Neural crest cell (in vitro differentiated cells): ENCODE results near the gene ATF3. TPM values are rescaled to one million over a fixed set of nuclear protein-coding genes. Genes with fewer than 3 reads are reported as not detected.

ENCODE experiments used
- DNase-seq: peaks from one replicate; pipeline ENCODE4 v3.0.0; 2021; ENCODE audit warnings: low read depth, mixed read lengths, low spot score
- H3K27ac Mint-ChIP-seq: one replicate; pipeline ENCODE4 v1.8.0; 2021; ENCODE audit warnings: mild to moderate bottlenecking, mixed read lengths; ENCODE audit not compliant: unreplicated experiment
- H3K27me3 Mint-ChIP-seq: 2 replicates; pipeline ENCODE4 v1.8.0; 2021; ENCODE audit warnings: low read depth, mild to moderate bottlenecking, mixed read lengths
- H3K36me3 Mint-ChIP-seq: 2 replicates; pipeline ENCODE4 v1.8.0; 2021; ENCODE audit warnings: low read depth, mild to moderate bottlenecking, mixed read lengths
- H3K4me1 Mint-ChIP-seq: 2 replicates; pipeline ENCODE4 v1.8.0; 2021; ENCODE audit warnings: mixed read lengths
- H3K4me3 Mint-ChIP-seq: one replicate; pipeline ENCODE4 v1.8.0; 2021; ENCODE audit warnings: mild to moderate bottlenecking, mixed read lengths
- H3K9me3 Mint-ChIP-seq: 2 replicates; pipeline ENCODE4 v1.8.0; 2021; ENCODE audit warnings: mixed read lengths
- CTCF ChIP-seq: fragments of 200-600 bp; sonication (generic); conservative IDR thresholded peaks from 2 replicates; pipeline ENCODE4 v1.5.0; 2021; ENCODE audit warnings: antibody characterized with exemption, mild to moderate bottlenecking
- total RNA-seq: library from RNA; stranded (reverse); gene quantifications from 2 replicates; pipeline ENCODE4 v1.2.1, GENCODE V29; 2021

The ATF3 gene
- total RNA-seq, 1 donor from 2014 or later, result 10.3 TPM

GRCh38 chr1:212621949-212622305, 13.4 kb downstream of the ATF3 start:
- H3K27ac Mint-ChIP-seq, result no peak overlapping the region

GRCh38 chr1:212622467-212622866, 13.9 kb downstream of the ATF3 start:
- Mint-ChIP-seq H3K4me1 (peaks cover 15% of the 10 kb centered on the region), H3K9me3 (no peaks in the 10 kb centered on the region), H3K4me3 (no peak overlapping the region), H3K27ac (no peak overlapping the region), H3K36me3 (peaks cover 6% of the 10 kb centered on the region), H3K27me3 (peaks cover 4% of the 10 kb centered on the region)
- no peak for DNase-seq
- no peak for TF ChIP-seq CTCF

More at GRCh38 chr1:212621949-212622305, 13.4 kb downstream of the ATF3 start:
- no peak for DNase-seq
- Mint-ChIP-seq H3K4me1 (peaks cover 15% of the 10 kb centered on the region), H3K27me3 (peaks cover 4% of the 10 kb centered on the region), H3K9me3 (no peaks in the 10 kb centered on the region), H3K36me3 (peaks cover 6% of the 10 kb centered on the region), H3K4me3 (no peak overlapping the region)
- TF ChIP-seq CTCF, result no peak

- TF ChIP-seq CTCF, result no peak
- no peak for DNase-seq
- Mint-ChIP-seq H3K4me1 (peaks cover 15% of the 10 kb centered on the region), H3K27me3 (peaks cover 4% of the 10 kb centered on the region), H3K27ac (no peak overlapping the region), H3K4me3 (no peak overlapping the region), H3K9me3 (no peaks in the 10 kb centered on the region), H3K36me3 (peaks cover 6% of the 10 kb centered on the region)
Measured at GRCh38 chr1:212622906-212623305, 14.3 kb downstream of the ATF3 start.

GRCh38 chr1:212623603-212624002, 15.0 kb downstream of the ATF3 start:
- Mint-ChIP-seq H3K4me1 (peaks cover 15% of the 10 kb centered on the region), H3K27me3 (peaks cover 4% of the 10 kb centered on the region), H3K4me3 (no peak overlapping the region), H3K9me3 (no peaks in the 10 kb centered on the region), H3K36me3 (peaks cover 4% of the 10 kb centered on the region), H3K27ac (no peak overlapping the region)
- no peak for TF ChIP-seq CTCF
- no peak for DNase-seq

- Mint-ChIP-seq H3K4me3 (no peak overlapping the region), H3K27ac (no peak overlapping the region), H3K4me1 (peaks cover 15% of the 10 kb centered on the region), H3K27me3 (peaks cover 4% of the 10 kb centered on the region), H3K9me3 (no peaks in the 10 kb centered on the region), H3K36me3 (no peaks in the 10 kb centered on the region)
- no peak for TF ChIP-seq CTCF
- DNase-seq, result no peak
Measured at GRCh38 chr1:212624976-212625501, 16.5 kb downstream of the ATF3 start.
